Neuronal stem cell (in vitro differentiated cells): Measurements from ENCODE around the gene KIF4A.
"Not testable (repeated sequence)": the region's sequence is repeated elsewhere in the genome, so short reads cannot be mapped to it uniquely, and the experiment has no call there.

ENCODE experiments used
- DNase-seq: peaks from one replicate; pipeline ENCODE4 v3.0.0-alpha.2; 2013; ENCODE audit warnings: low spot score
- H2AFZ ChIP-seq: one replicate; pipeline ENCODE4 v1.6.1; 2013; ENCODE audit warnings: mild to moderate bottlenecking, low read length, inconsistent platforms
- H2AK5ac ChIP-seq: 2 replicates; pipeline ENCODE4 v1.6.1; 2013; ENCODE audit warnings: low read depth, mild to moderate bottlenecking, inconsistent platforms, low read length, moderate library complexity, mixed read lengths
- H2BK120ac ChIP-seq: 2 replicates; pipeline ENCODE4 v1.6.1; 2013; ENCODE audit warnings: low read depth, mild to moderate bottlenecking, inconsistent platforms, low read length, moderate library complexity, mixed read lengths
- H2BK12ac ChIP-seq: one replicate; pipeline ENCODE4 v1.6.1; 2013; ENCODE audit warnings: low read length, inconsistent platforms
- H2BK15ac ChIP-seq: 2 replicates; pipeline ENCODE4 v1.6.1; 2013; ENCODE audit warnings: mild to moderate bottlenecking, low read length, inconsistent platforms, mixed read lengths
- H2BK5ac ChIP-seq: one replicate; pipeline ENCODE4 v1.6.1; 2013; ENCODE audit warnings: inconsistent platforms, mild to moderate bottlenecking, low read length, moderate library complexity
- H3K14ac ChIP-seq: one replicate; pipeline ENCODE4 v1.6.1; 2013; ENCODE audit warnings: low read length, inconsistent platforms
- H3K18ac ChIP-seq: 2 replicates; pipeline ENCODE4 v1.6.1; 2013; ENCODE audit warnings: low read length, inconsistent platforms
- H3K23ac ChIP-seq: 2 replicates; pipeline ENCODE4 v1.6.1; 2013; ENCODE audit warnings: low read depth, mild to moderate bottlenecking, mixed read lengths, low read length, inconsistent platforms; ENCODE audit not compliant: poor library complexity
- H3K27ac ChIP-seq: replicated peaks from 3 replicates; pipeline ENCODE4 v1.5.1; 2013; ENCODE audit warnings: low read length, inconsistent platforms
- H3K27me3 ChIP-seq, 3 experiments: 2 replicates each; pipeline ENCODE4 v1.6.1; 2013; ENCODE audit warnings: low read length in 3 of 3, mild to moderate bottlenecking in 2 of 3, inconsistent platforms in 1 of 3, low read depth in 1 of 3, mixed read lengths in 1 of 3, moderate library complexity in 1 of 3; ENCODE audit not compliant: control insufficient read depth in 3 of 3, insufficient read depth in 3 of 3
- H3K36me3 ChIP-seq, 2 donors: replicated peaks in 1 of 2; 2 replicates each; pipeline ENCODE4 v1.6.1; 2013; ENCODE audit warnings: low read length in 2 of 2; ENCODE audit not compliant: control insufficient read depth in 2 of 2, insufficient read depth in 2 of 2
- H3K4ac ChIP-seq: 2 replicates; pipeline ENCODE4 v1.6.1; 2013; ENCODE audit warnings: inconsistent platforms, mild to moderate bottlenecking, low read length, moderate library complexity
- H3K4me1 ChIP-seq, 2 donors: 1 replicate in 1 of 2; 2 replicates in 1 of 2; pipeline ENCODE4 v1.6.1; 2013; ENCODE audit warnings: low read length in 2 of 2, low read depth in 1 of 2; ENCODE audit not compliant: control insufficient read depth in 2 of 2, insufficient read depth in 1 of 2
- H3K4me2 ChIP-seq: one replicate; pipeline ENCODE4 v1.6.1; 2013; ENCODE audit warnings: mild to moderate bottlenecking, low read length, inconsistent platforms; ENCODE audit not compliant: insufficient read depth, poor library complexity, severe bottlenecking
- H3K4me3 ChIP-seq, 2 donors: 2 replicates each; pipeline ENCODE4 v1.5.1; 2013; ENCODE audit warnings: low read length in 2 of 2, mild to moderate bottlenecking in 2 of 2, inconsistent platforms in 1 of 2, moderate library complexity in 1 of 2
- H3K79me1 ChIP-seq: one replicate; pipeline ENCODE4 v1.6.1; 2013; ENCODE audit warnings: low read depth, mild to moderate bottlenecking, inconsistent platforms, low read length, moderate library complexity
- H3K9ac ChIP-seq: one replicate; pipeline ENCODE4 v1.6.1; 2013; ENCODE audit warnings: mild to moderate bottlenecking, low read depth, low read length, inconsistent platforms; ENCODE audit not compliant: poor library complexity
- H3K9me3 ChIP-seq, 2 donors: replicated peaks in 1 of 2; 2 replicates each; pipeline versions ENCODE3 to v1.6.1; 2013; ENCODE audit warnings: low read length in 2 of 2, mild to moderate bottlenecking in 2 of 2, inconsistent platforms in 1 of 2, low read depth in 1 of 2, mixed read lengths in 1 of 2, moderate library complexity in 1 of 2; ENCODE audit not compliant: control insufficient read depth in 2 of 2, insufficient read depth in 1 of 2
- H4K8ac ChIP-seq: one replicate; pipeline ENCODE4 v1.6.1; 2013; ENCODE audit warnings: low read depth, mild to moderate bottlenecking, inconsistent platforms, low read length, moderate library complexity
- H4K91ac ChIP-seq: one replicate; pipeline ENCODE4 v1.6.1; 2013; ENCODE audit warnings: low read length, low read depth, mild to moderate bottlenecking, inconsistent platforms; ENCODE audit not compliant: poor library complexity
- WGBS, 2 donors: extraction: QIAGEN DNeasy Blood & Tissue Kit; methylation state at CpG; one replicate each; pipeline ENCODE4 v1.1.7; 2013; ENCODE audit warnings: missing lambda C conversion rate in 2 of 2, mixed read lengths in 1 of 2; ENCODE audit not compliant: insufficient read length in 2 of 2, insufficient replicate concordance in 1 of 2; ENCODE audit errors: extremely low coverage in 2 of 2; 5-methylcytosine and 5-hydroxymethylcytosine counted together

The KIF4A gene

DNA sequence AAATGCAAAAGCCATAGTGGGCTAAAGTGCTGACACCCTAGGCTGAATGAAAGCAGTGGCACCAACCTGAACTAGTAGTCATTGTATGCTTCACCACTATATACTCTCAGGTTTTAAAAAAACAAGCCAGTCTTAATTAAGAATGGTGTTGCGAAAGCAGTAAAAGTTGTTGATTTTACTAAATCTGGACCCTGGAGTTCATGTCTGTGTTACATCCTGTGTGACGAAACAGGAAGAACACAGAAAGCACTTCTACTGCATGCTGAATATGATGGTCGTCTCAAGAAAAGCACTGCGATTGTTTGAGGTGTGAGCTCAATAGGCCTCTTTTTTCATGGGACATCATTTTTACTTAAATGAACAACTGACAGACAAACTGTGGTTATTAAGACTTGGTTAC lies 109.0 kb downstream of the KIF4A start:
- H4K91ac ChIP-seq = no peak overlapping the region
- H3K23ac ChIP-seq = no peak overlapping the region
- no peak overlapping the region for H3K4me3 ChIP-seq
- no peaks in the 10 kb centered on the region for H3K27me3 ChIP-seq
- no peak for DNase-seq
- no peak overlapping the region for H2AFZ ChIP-seq
- H3K79me1 ChIP-seq = no peaks in the 10 kb centered on the region
- no peak overlapping the region for H2BK12ac ChIP-seq
- H3K4me2 ChIP-seq = no peak overlapping the region
- H3K18ac ChIP-seq = no peak overlapping the region
- H3K4me1 ChIP-seq = no peaks in the 10 kb centered on the region
- no peak overlapping the region for H2BK15ac ChIP-seq
- H3K36me3 ChIP-seq = peaks cover 4 to 68% of the 10 kb centered on the region in 2 donors
- H3K9ac ChIP-seq = no peak overlapping the region
- no peak overlapping the region for H3K14ac ChIP-seq
- H3K27ac ChIP-seq = no peak overlapping the region
- WGBS, 2 donors = no CpG with 5 or more reads among the region's 4 CpGs
- no peak overlapping the region for H2AK5ac ChIP-seq
- H2BK5ac ChIP-seq = no peak overlapping the region
- peaks cover 0 to 5% of the 10 kb centered on the region in 2 donors for H3K9me3 ChIP-seq
- H2BK120ac ChIP-seq = no peak overlapping the region
- H4K8ac ChIP-seq = no peak overlapping the region
- H3K4ac ChIP-seq = no peak overlapping the region

DNA sequence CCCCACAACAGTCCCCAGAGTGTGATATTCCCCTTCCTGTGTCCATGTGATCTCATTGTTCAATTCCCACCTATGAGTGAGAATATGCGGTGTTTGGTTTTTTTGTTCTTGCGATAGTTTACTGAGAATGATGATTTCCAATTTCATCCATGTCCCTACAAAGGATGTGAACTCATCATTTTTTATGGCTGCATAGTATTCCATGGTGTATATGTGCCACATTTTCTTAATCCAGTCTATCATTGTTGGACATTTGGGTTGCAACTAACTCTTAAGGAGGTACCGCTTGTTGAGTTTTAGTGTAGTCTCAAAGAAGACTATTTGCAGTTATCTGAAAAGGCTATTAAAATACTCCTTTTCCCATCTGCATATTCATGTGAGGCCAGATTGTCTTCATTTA lies 110.3 kb downstream of the KIF4A start:
- not testable (repeated sequence) for H3K27ac ChIP-seq, H3K4me3 ChIP-seq, H2BK120ac ChIP-seq, H2AFZ ChIP-seq, H2AK5ac ChIP-seq, H3K4me2 ChIP-seq, H4K91ac ChIP-seq, H3K9ac ChIP-seq, H3K79me1 ChIP-seq, H2BK12ac ChIP-seq, H2BK15ac ChIP-seq, H3K4ac ChIP-seq, H4K8ac ChIP-seq, H3K14ac ChIP-seq, H2BK5ac ChIP-seq, H3K27me3 ChIP-seq, H3K23ac ChIP-seq, H3K9me3 ChIP-seq, H3K18ac ChIP-seq, DNase-seq, H3K4me1 ChIP-seq
- WGBS, 2 donors = no CpG with 5 or more reads among the region's 3 CpGs
- peaks cover 6 to 75% of the 10 kb centered on the region in 2 donors for H3K36me3 ChIP-seq

GRCh38 chrX:70402721-70403120 lies 112.8 kb downstream of the KIF4A start:
- Histone ChIP-seq H3K9ac (no peak overlapping the region), H3K4ac (no peak overlapping the region), H3K4me2 (no peak overlapping the region), H3K27ac (no peak overlapping the region), H3K23ac (no peak overlapping the region), H3K4me3 (no peak overlapping the region), H3K18ac (no peak overlapping the region), H3K79me1 (no peaks in the 10 kb centered on the region), H3K36me3 (peaks cover 12 to 78% of the 10 kb centered on the region in 2 donors), H3K27me3 (no peaks in the 10 kb centered on the region), H3K4me1 (no peaks in the 10 kb centered on the region), H2BK12ac (no peak overlapping the region), H2BK120ac (no peak overlapping the region), H4K8ac (no peak overlapping the region), H2AK5ac (no peak overlapping the region), H3K9me3 (no peaks in the 10 kb centered on the region), H2BK5ac (no peak overlapping the region), H3K14ac (no peak overlapping the region), H2BK15ac (no peak overlapping the region), H4K91ac (no peak overlapping the region), H2AFZ (no peak overlapping the region)
- WGBS, 2 donors = no CpG with 5 or more reads among the region's 2 CpGs
- DNase-seq = no peak

DNA sequence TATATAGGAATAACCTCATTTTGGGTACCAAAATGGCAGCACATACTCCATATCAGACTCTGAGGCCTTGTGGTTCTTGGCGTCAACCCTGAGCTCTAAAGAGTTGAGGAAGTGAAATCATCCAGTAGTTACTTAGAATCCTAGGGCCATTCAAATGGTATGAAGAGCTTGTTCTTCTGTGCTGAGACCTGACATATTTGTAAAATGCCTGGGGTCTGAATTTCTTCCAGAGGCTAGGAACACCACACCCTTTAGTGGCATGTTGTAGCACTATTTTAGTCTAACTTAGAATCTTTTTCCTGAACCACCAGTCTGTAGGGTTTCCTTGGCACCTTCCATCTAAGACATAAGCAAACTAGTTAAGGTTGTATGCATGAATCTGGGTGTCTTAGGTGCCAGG lies 115.1 kb downstream of the KIF4A start:
- no peak overlapping the region for H2BK12ac ChIP-seq
- no peak overlapping the region for H3K4me3 ChIP-seq
- H3K9me3 ChIP-seq = no peaks in the 10 kb centered on the region
- no peak overlapping the region for H2AFZ ChIP-seq
- H3K27ac ChIP-seq = no peak overlapping the region
- no peak for DNase-seq
- H2BK15ac ChIP-seq = no peak overlapping the region
- H4K8ac ChIP-seq = no peak overlapping the region
- no peak overlapping the region for H2BK5ac ChIP-seq
- no peaks in the 10 kb centered on the region for H3K4me1 ChIP-seq
- no peak overlapping the region for H4K91ac ChIP-seq
- H2AK5ac ChIP-seq = no peak overlapping the region
- H2BK120ac ChIP-seq = no peak overlapping the region
- H3K4me2 ChIP-seq = no peak overlapping the region
- no peaks in the 10 kb centered on the region for H3K27me3 ChIP-seq
- H3K14ac ChIP-seq = no peak overlapping the region
- H3K79me1 ChIP-seq = no peaks in the 10 kb centered on the region
- no peak overlapping the region for H3K23ac ChIP-seq
- no peak overlapping the region for H3K4ac ChIP-seq
- peaks cover 14 to 75% of the 10 kb centered on the region in 2 donors for H3K36me3 ChIP-seq
- no peak overlapping the region for H3K18ac ChIP-seq
- no peak overlapping the region for H3K9ac ChIP-seq
- WGBS, 2 donors = no CpG with 5 or more reads among the region's 1 CpG
